OCI-LY7 (cell line): Measurements from ENCODE around the gene AGPAT3. TPM values are rescaled to one million over a fixed set of nuclear protein-coding genes. Genes with fewer than 3 reads are reported as not detected.
A peak's percentile ranks its signal among the peaks of the same experiment; 100 is the strongest.

Experiments
- BruUV-seq: library from RNA; stranded (reverse); fragments of 400-500 nt; replicated peaks from 2 replicates; lab custom pipeline; 2021; lab: Mats Ljungman, UMichigan
- CTCF ChIA-PET: fragments of 300-600 bp; sonication (Branson Sonifier 250); formaldehyde crosslinking; loops from one replicate; lab custom pipeline; 2022; ENCODE audit warnings: antibody characterized with exemption; ENCODE audit not compliant: unreplicated experiment; lab: Charles Lee
- POLR2A ChIA-PET: fragments of 300-600 bp; sonication (Branson Sonifier 250); formaldehyde crosslinking; loops from one replicate; lab custom pipeline; 2022; ENCODE audit warnings: antibody characterized with exemption; lab: Charles Lee
- DNase-seq: peaks from one replicate; pipeline ENCODE4 v3.0.0-alpha.2; 2015; ENCODE audit warnings: low spot score
- H2AFZ ChIP-seq: fragments of 200-600 bp; sonication (generic), shearing (Covaris generic); 2 replicates; pipeline ENCODE4 v1.6.1; 2014; ENCODE audit warnings: mild to moderate bottlenecking, antibody characterized with exemption, low read length, moderate library complexity
- H3K27ac ChIP-seq: fragments of 200-600 bp; sonication (generic); 2 replicates; pipeline ENCODE4 v1.5.1; 2014; ENCODE audit warnings: mixed run types, low read depth, mild to moderate bottlenecking, moderate library complexity, low read length, inconsistent platforms; ENCODE audit not compliant: poor library complexity, severe bottlenecking
- H3K36me3 ChIP-seq: fragments of 200-600 bp; sonication (generic); 2 replicates; pipeline ENCODE4 v1.6.1; 2014; ENCODE audit warnings: mild to moderate bottlenecking, antibody characterized with exemption, low read length, moderate library complexity, mixed read lengths; ENCODE audit not compliant: insufficient read depth
- H3K4me1 ChIP-seq: fragments of 200-600 bp; sonication (generic); 2 replicates; pipeline ENCODE4 v1.5.1; 2014; ENCODE audit warnings: mild to moderate bottlenecking, low read length; ENCODE audit not compliant: insufficient read depth, poor library complexity, severe bottlenecking
- H3K4me2 ChIP-seq: fragments of 200-600 bp; sonication (generic); 2 replicates; pipeline ENCODE4 v1.6.1; 2014; ENCODE audit warnings: mild to moderate bottlenecking, low read length
- H3K4me3 ChIP-seq: fragments of 200-600 bp; sonication (generic); 2 replicates; pipeline ENCODE4 v1.5.1; 2014; ENCODE audit warnings: mild to moderate bottlenecking, low read depth, low read length; ENCODE audit not compliant: poor library complexity, severe bottlenecking
- H3K79me2 ChIP-seq: fragments of 200-600 bp; sonication (generic); 2 replicates; pipeline ENCODE4 v1.6.1; 2016; ENCODE audit warnings: low read depth, mild to moderate bottlenecking, low read length, moderate library complexity, mixed read lengths; ENCODE audit not compliant: insufficient read depth
- H3K9me2 ChIP-seq: fragments of 200-600 bp; sonication (generic); 2 replicates; pipeline ENCODE4 v1.6.1; 2016; ENCODE audit warnings: mild to moderate bottlenecking, low read length, mixed read lengths; ENCODE audit not compliant: insufficient read depth
- H3K9me3 ChIP-seq: fragments of 200-600 bp; sonication (generic); 2 replicates; pipeline ENCODE4 v1.6.1; 2014; ENCODE audit warnings: mild to moderate bottlenecking, mixed run types, low read length, mixed read lengths
- H4K20me1 ChIP-seq: fragments of 200-600 bp; sonication (generic); 2 replicates; pipeline ENCODE4 v1.6.1; 2014; ENCODE audit warnings: mild to moderate bottlenecking, antibody characterized with exemption, low read length, moderate library complexity, mixed read lengths; ENCODE audit not compliant: insufficient read depth
- CTCF ChIP-seq: fragments of 200-600 bp; sonication (generic); conservative IDR thresholded peaks from 2 replicates; pipeline ENCODE4 v1.5.1; 2014; ENCODE audit warnings: mild to moderate bottlenecking, antibody characterized with exemption, low read length, moderate library complexity, mixed read lengths
- EZH2phosphoT487 ChIP-seq: fragments of 200-600 bp; sonication (generic); IDR thresholded peaks from 2 replicates; pipeline ENCODE4 v1.6.1; 2018; ENCODE audit warnings: low read depth, borderline replicate concordance, mild to moderate bottlenecking, mixed run types, antibody characterized with exemption, low read length, moderate library complexity, mixed read lengths
- intact Hi-C: fragments of 100-400 bp; cut with micrococcal nuclease; formaldehyde crosslinking; loops from one replicate; pipeline ENCODE4 v1.10.0; 2022; ENCODE audit not compliant: unreplicated experiment
- total RNA-seq, 2 experiments: library from RNA; depleted of rRNA in 1 of 2; stranded (reverse); fragments of >200 nt in 1 of 2; shearing (Covaris generic) in 1 of 2; gene quantifications; 2 replicates each; pipeline ENCODE4 v1.2.3, GENCODE V29; 2014 to 2022

Gene AGPAT3
- total RNA-seq, 2 experiments from 2014 or later: 9.2 to 33.4 TPM

- intact Hi-C loops: no loop called here
- CTCF ChIA-PET: no interaction called here
- Histone ChIP-seq H3K9me2 (no peaks in the 10 kb centered on the region), H3K36me3 (no peaks in the 10 kb centered on the region), H3K4me3 (no peak overlapping the region), H2AFZ (no peak overlapping the region), H4K20me1 (no peaks in the 10 kb centered on the region), H3K9me3 (no peaks in the 10 kb centered on the region), H3K27ac (no peak overlapping the region), H3K4me1 (no peaks in the 10 kb centered on the region), H3K4me2 (no peak overlapping the region), H3K79me2 (no peaks in the 10 kb centered on the region)
- TF ChIP-seq EZH2phosphoT487 (no peak), CTCF (no peak)
- DNase-seq: no peak
- POLR2A ChIA-PET: interaction anchor here (0.7 kb wide), 1 partner anchor 61 kb away, joined by 7 read pairs; no protein-coding TSS in a partner anchor
- TSS peak; percentile 63 for BruUV-seq
These were observed 118.9 kb downstream of the AGPAT3 start for GRCh38 chr21:43983860-43984420.

GRCh38 chr21:43984905-43985689 is 120.1 kb downstream of the AGPAT3 start:
- H3K4me3 ChIP-seq: no peak overlapping the region
- TF ChIP-seq CTCF (no peak), EZH2phosphoT487 (no peak)
- no peaks in the 10 kb centered on the region for H3K9me3 ChIP-seq
- H3K9me2 ChIP-seq: no peaks in the 10 kb centered on the region
- H3K4me1 ChIP-seq: no peaks in the 10 kb centered on the region
- ChIA-PET CTCF (no interaction called here), POLR2A (interaction anchor here (0.7 kb wide), 4 partner anchors 60 to 1029 kb away, joined by 3 to 7 read pairs (median 5); no protein-coding TSS in a partner anchor)
- H3K36me3 ChIP-seq: no peaks in the 10 kb centered on the region
- BruUV-seq: no TSS peak
- H3K4me2 ChIP-seq: no peak overlapping the region
- intact Hi-C loops: no loop called here
- no peak overlapping the region for H2AFZ ChIP-seq
- H3K27ac ChIP-seq: no peak overlapping the region
- no peaks in the 10 kb centered on the region for H3K79me2 ChIP-seq
- no peaks in the 10 kb centered on the region for H4K20me1 ChIP-seq
- DNase-seq: no peak

- H3K36me3 ChIP-seq: no peaks in the 10 kb centered on the region
- no peaks in the 10 kb centered on the region for H4K20me1 ChIP-seq
- H3K9me3 ChIP-seq: no peaks in the 10 kb centered on the region
- H2AFZ ChIP-seq: no peak overlapping the region
- no peak overlapping the region for H3K4me3 ChIP-seq
- H3K79me2 ChIP-seq: no peaks in the 10 kb centered on the region
- no peak for TF ChIP-seq CTCF
- no peak for TF ChIP-seq EZH2phosphoT487
- no peaks in the 10 kb centered on the region for H3K9me2 ChIP-seq
- no peak overlapping the region for H3K27ac ChIP-seq
- H3K4me2 ChIP-seq: no peak overlapping the region
- DNase-seq: no peak
- intact Hi-C loops: no loop called here
- no peaks in the 10 kb centered on the region for H3K4me1 ChIP-seq
- POLR2A ChIA-PET: no interaction called here
- CTCF ChIA-PET: no interaction called here
- no TSS peak for BruUV-seq
These were observed 120.7 kb downstream of the AGPAT3 start for GRCh38 chr21:43985690-43986251.
